Liver (tissue), 9 donors: ENCODE results near the gene MELTF. TPM values are rescaled to one million over a fixed set of nuclear protein-coding genes. Genes with fewer than 3 reads are reported as not detected.

Experiments
- DNase-seq: peaks from one replicate; pipeline ENCODE4 v3.0.0-alpha.2; 2017; ENCODE audit warnings: low spot score
- H3K27ac ChIP-seq, 2 donors: one replicate each; pipeline ENCODE4 v1.7.0; 2013; ENCODE audit warnings: inconsistent platforms in 2 of 2, low read length in 2 of 2, control low read depth in 1 of 2, low read depth in 1 of 2, mild to moderate bottlenecking in 1 of 2
- H3K27me3 ChIP-seq, 4 donors: one replicate each; pipeline versions ENCODE4 v1.6.1 to v1.7.0; 2013; ENCODE audit warnings: low read length in 3 of 4, inconsistent platforms in 1 of 4, mild to moderate bottlenecking in 1 of 4, moderate library complexity in 1 of 4; ENCODE audit not compliant: control insufficient read depth in 4 of 4, insufficient read depth in 4 of 4
- H3K36me3 ChIP-seq, 4 donors: one replicate each; pipeline versions ENCODE4 v1.6.1 to v1.7.0; 2013; ENCODE audit warnings: low read length in 3 of 4, mild to moderate bottlenecking in 3 of 4, low read depth in 1 of 4, moderate library complexity in 1 of 4; ENCODE audit not compliant: control insufficient read depth in 4 of 4, insufficient read depth in 3 of 4
- H3K4me1 ChIP-seq, 4 donors: one replicate each; pipeline versions ENCODE4 v1.6.1 to v1.7.0; 2013; ENCODE audit warnings: low read length in 3 of 4, mild to moderate bottlenecking in 3 of 4, moderate library complexity in 1 of 4; ENCODE audit not compliant: control insufficient read depth in 4 of 4, insufficient read depth in 4 of 4
- H3K4me3 ChIP-seq, 3 donors: one replicate each; pipeline versions ENCODE4 v1.6.1 to v1.7.0; 2013; ENCODE audit warnings: low read length in 3 of 3, control low read depth in 1 of 3, low read depth in 1 of 3, mild to moderate bottlenecking in 1 of 3
- H3K9ac ChIP-seq, 2 donors: one replicate each; pipeline ENCODE4 v1.7.0; 2013; ENCODE audit warnings: low read length in 2 of 2, mild to moderate bottlenecking in 2 of 2, moderate library complexity in 2 of 2, control low read depth in 1 of 2, low read depth in 1 of 2
- H3K9me3 ChIP-seq, 4 donors: one replicate each; pipeline versions ENCODE4 v1.6.1 to v1.7.0; 2013; ENCODE audit warnings: low read length in 3 of 4; ENCODE audit not compliant: control insufficient read depth in 4 of 4
- CTCF ChIP-seq: fragments of 150-350 bp; IDR thresholded peaks from 2 replicates; pipeline ENCODE4 v1.5.1; 2017; ENCODE audit warnings: improper control_type of control experiment, low read depth, low read length; ENCODE audit not compliant: missing input control
- EGR1 ChIP-seq, 2 donors: IDR thresholded peaks; 2 replicates each; pipeline ENCODE4 v1.6.1; 2016 to 2018; ENCODE audit warnings: antibody characterized with exemption in 2 of 2, low read depth in 2 of 2
- FOXA1 ChIP-seq: IDR thresholded peaks from 2 replicates; pipeline ENCODE4 v1.6.1; 2016; ENCODE audit warnings: antibody characterized with exemption
- FOXA2 ChIP-seq: IDR thresholded peaks from 2 replicates; pipeline ENCODE4 v1.6.1; 2016; ENCODE audit warnings: antibody characterized with exemption
- GABPA ChIP-seq, 2 donors: IDR thresholded peaks in 1 of 2; conservative IDR thresholded peaks in 1 of 2; 2 replicates each; pipeline ENCODE4 v1.6.1; 2016; ENCODE audit warnings: antibody characterized with exemption in 2 of 2, mild to moderate bottlenecking in 1 of 2, moderate library complexity in 1 of 2
- HNF4A ChIP-seq, 2 donors: conservative IDR thresholded peaks; 2 replicates each; pipeline ENCODE4 v1.6.1; 2016; ENCODE audit warnings: antibody characterized with exemption in 2 of 2, mild to moderate bottlenecking in 2 of 2
- HNF4G ChIP-seq: IDR thresholded peaks from 2 replicates; pipeline ENCODE4 v1.6.1; 2016; ENCODE audit warnings: antibody characterized with exemption
- JUND ChIP-seq, 2 donors: IDR thresholded peaks; 2 replicates each; pipeline ENCODE4 v1.6.1; 2016; ENCODE audit warnings: antibody characterized with exemption in 2 of 2
- MAX ChIP-seq: IDR thresholded peaks from 2 replicates; pipeline ENCODE4 v1.6.1; 2016; ENCODE audit warnings: antibody characterized with exemption
- RAD21 ChIP-seq, 2 donors: IDR thresholded peaks; 2 replicates each; pipeline ENCODE4 v1.6.1; 2016; ENCODE audit warnings: antibody characterized with exemption in 2 of 2, mild to moderate bottlenecking in 2 of 2
- REST ChIP-seq: IDR thresholded peaks from 2 replicates; pipeline ENCODE4 v1.6.1; 2016; ENCODE audit warnings: antibody characterized with exemption, mild to moderate bottlenecking
- RXRA ChIP-seq, 2 donors: IDR thresholded peaks; 2 replicates each; pipeline ENCODE4 v1.6.1; 2017 to 2018; ENCODE audit warnings: antibody characterized with exemption in 2 of 2, mild to moderate bottlenecking in 1 of 2
- SP1 ChIP-seq: IDR thresholded peaks from 2 replicates; pipeline ENCODE4 v1.6.1; 2018; ENCODE audit warnings: antibody characterized with exemption, mild to moderate bottlenecking
- TAF1 ChIP-seq: conservative IDR thresholded peaks from 2 replicates; pipeline ENCODE4 v1.6.1; 2016; ENCODE audit warnings: antibody characterized with exemption, mild to moderate bottlenecking
- YY1 ChIP-seq: IDR thresholded peaks from 2 replicates; pipeline ENCODE4 v1.6.1; 2016; ENCODE audit warnings: antibody characterized with exemption, mild to moderate bottlenecking
- WGBS: extraction: QIAGEN DNeasy Blood & Tissue Kit; methylation state at CpG from one replicate; pipeline ENCODE4 v1.1.7; 2013; 5-methylcytosine and 5-hydroxymethylcytosine counted together
- polyA plus RNA-seq, 2 donors: library from polyadenylated mRNA; stranded (reverse) in 1 of 2; unstranded in 1 of 2; fragments of 200-250 nt in 1 of 2; fragments of >200 nt in 1 of 2; fragmentation: Nextera tagmentation in 1 of 2; extraction: Ambion mirVana in 1 of 2; gene quantifications; one replicate each; pipeline versions ENCODE4 v1.2.1 to v1.2.3, GENCODE V29; 2013 to 2015
- total RNA-seq, 2 donors: library from RNA; depleted of rRNA; stranded (reverse); fragments of >200 nt; gene quantifications; one replicate each; pipeline ENCODE4 v1.2.3, GENCODE V29; 2014
- TF ChIP-seq, protein P1 (sequence below): IDR thresholded peaks from 2 replicates; pipeline ENCODE4 v1.6.1; 2016; ENCODE audit warnings: antibody characterized with exemption
- TF ChIP-seq, protein P2 (sequence below): IDR thresholded peaks from 2 replicates; pipeline ENCODE4 v1.6.1; 2016; ENCODE audit warnings: antibody characterized with exemption
- donor health status: healthy.
- donor health status: healthy.
- donor health status: healthy.
- donor health status: healthy.
- donor health status: healthy.

Gene MELTF
- 1 to 10 TPM in 1 of 2 donors, under 1 TPM in 1; 0.92 to 1.2 TPM for total RNA-seq
- polyA plus RNA-seq, result 1 to 10 TPM in 1 of 2 donors, under 1 TPM in 1; 0.14 to 1.1 TPM

DNA sequence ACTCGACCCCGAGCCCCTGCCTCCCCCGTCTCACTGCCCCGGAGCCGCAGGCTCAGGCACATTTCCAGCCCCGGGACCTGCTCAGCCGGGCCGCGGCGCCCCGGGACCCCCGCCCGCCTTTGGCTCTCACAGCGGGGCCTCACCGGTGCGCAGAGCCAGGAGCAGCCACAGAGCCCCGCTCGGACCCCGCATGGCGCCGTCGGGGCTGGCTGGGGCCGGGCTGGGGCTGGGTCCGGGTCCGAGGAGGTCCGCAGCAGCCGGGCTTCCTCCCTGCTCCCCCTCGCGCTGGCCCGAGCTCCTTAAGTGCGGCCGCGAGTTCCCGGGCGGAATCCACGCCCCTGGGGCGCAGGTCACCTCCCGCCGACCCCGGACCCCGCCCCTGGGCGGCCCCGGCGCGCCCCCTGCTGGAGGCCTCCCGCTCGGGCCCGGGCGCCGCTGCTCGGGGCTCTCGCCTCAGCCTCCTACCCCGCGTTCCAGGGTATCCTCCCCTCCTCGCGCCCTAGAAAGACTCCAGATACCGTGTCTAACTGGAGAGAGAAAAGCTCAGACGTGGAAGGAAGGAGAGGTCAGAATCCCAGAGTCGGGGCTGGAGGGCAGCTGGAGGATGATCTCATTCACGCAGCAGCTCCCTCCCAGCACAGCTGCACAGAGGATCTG lies at the start of gene MELTF:
Gene MELTF, minus strand, starts transcription at position 307 of the 657 bp plus-strand sequence. Its CDS starts 115 bp downstream, at position 192.
- no peaks in the 10 kb centered on the region for H3K36me3 ChIP-seq
- peak within 1 kb of the TSS in 2 of 3 donors; percentile 27 to 53 for H3K4me3 ChIP-seq
- TF ChIP-seq REST (no peak), RAD21 (IDR thresholded peaks at IDR 0.05) (peak in 1 of 2 donors; percentile 23), FOXA2 (no peak), CTCF (peak; percentile 62), JUND (IDR thresholded peaks at IDR 0.05) (no peak), HNF4G (no peak)
- H3K27ac ChIP-seq, result no peak within 1 kb of the TSS
- 3% methylated on average over 60 of the region's 60 CpGs for WGBS
- peak within 1 kb of the TSS in 1 of 2 donors; percentile 27 for H3K9ac ChIP-seq
- DNase-seq, result peak; percentile 75
- no peaks in the 10 kb centered on the region for H3K27me3 ChIP-seq
- no peaks in the 10 kb centered on the region for H3K9me3 ChIP-seq
- H3K4me1 ChIP-seq, result peaks cover 0 to 10% (median 6%) of the 10 kb centered on the region in 4 donors

DNA sequence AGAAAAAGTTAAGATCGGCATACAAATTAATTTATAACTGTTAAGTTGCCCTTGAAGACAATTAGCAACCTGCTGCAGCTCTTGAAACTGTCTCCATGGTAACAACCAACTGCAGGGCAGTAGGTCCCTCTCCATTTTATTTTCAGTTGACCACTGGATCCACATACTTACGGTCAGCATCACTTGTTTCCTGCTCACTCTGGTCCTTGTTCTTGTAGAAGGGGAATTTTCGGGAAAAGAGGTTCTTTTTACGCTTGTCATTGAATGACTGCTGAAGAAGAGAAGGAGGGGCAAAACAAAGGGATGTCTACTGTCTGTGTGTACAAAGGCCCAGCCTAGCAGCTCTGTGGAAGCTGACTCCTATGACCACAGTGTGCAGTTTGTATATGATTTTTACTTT lies 46.8 kb upstream of the MELTF start:
- Histone ChIP-seq H3K27ac (no peak overlapping the region), H3K4me3 (no peak overlapping the region), H3K36me3 (peaks cover 0 to 16% (median 12%) of the 10 kb centered on the region in 4 donors), H3K27me3 (no peaks in the 10 kb centered on the region), H3K9me3 (no peaks in the 10 kb centered on the region), H3K9ac (no peak overlapping the region), H3K4me1 (no peaks in the 10 kb centered on the region)
- no peak for DNase-seq
- 96% methylated on average over 4 of the region's 4 CpGs for WGBS
- TF ChIP-seq, protein P1, sequence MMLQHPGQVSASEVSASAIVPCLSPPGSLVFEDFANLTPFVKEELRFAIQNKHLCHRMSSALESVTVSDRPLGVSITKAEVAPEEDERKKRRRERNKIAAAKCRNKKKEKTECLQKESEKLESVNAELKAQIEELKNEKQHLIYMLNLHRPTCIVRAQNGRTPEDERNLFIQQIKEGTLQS, result no peak
- TF ChIP-seq SP1 (no peak), JUND (IDR thresholded peaks at IDR 0.05) (no peak), TAF1 (no peak), REST (no peak), GABPA (IDR thresholded peaks at IDR 0.05 in 1 of 2, conservative IDR thresholded peaks at IDR 0.05 in 1 of 2) (no peak), CTCF (no peak), HNF4A (conservative IDR thresholded peaks at IDR 0.05) (no peak), HNF4G (no peak), MAX (no peak), RAD21 (IDR thresholded peaks at IDR 0.05) (no peak), YY1 (no peak), RXRA (IDR thresholded peaks at IDR 0.05) (no peak), EGR1 (IDR thresholded peaks at IDR 0.05; ENCODE audit: low read depth in 2 of 2) (no peak), FOXA1 (no peak), FOXA2 (no peak)
- TF ChIP-seq, protein P2, sequence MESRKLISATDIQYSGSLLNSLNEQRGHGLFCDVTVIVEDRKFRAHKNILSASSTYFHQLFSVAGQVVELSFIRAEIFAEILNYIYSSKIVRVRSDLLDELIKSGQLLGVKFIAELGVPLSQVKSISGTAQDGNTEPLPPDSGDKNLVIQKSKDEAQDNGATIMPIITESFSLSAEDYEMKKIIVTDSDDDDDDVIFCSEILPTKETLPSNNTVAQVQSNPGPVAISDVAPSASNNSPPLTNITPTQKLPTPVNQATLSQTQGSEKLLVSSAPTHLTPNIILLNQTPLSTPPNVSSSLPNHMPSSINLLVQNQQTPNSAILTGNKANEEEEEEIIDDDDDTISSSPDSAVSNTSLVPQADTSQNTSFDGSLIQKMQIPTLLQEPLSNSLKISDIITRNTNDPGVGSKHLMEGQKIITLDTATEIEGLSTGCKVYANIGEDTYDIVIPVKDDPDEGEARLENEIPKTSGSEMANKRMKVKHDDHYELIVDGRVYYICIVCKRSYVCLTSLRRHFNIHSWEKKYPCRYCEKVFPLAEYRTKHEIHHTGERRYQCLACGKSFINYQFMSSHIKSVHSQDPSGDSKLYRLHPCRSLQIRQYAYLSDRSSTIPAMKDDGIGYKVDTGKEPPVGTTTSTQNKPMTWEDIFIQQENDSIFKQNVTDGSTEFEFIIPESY, result no peak
